Hepatic stellate cell (primary cell): ENCODE measurements around the gene SLC2A4RG.
"Not testable (repeated sequence)": the region's sequence is repeated elsewhere in the genome, so short reads cannot be mapped to it uniquely, and the experiment has no call there.

Experiments used
- DNase-seq: peaks from one replicate; pipeline ENCODE4 v3.0.0; 2011; ENCODE audit warnings: low spot score

The SLC2A4RG gene

DNA sequence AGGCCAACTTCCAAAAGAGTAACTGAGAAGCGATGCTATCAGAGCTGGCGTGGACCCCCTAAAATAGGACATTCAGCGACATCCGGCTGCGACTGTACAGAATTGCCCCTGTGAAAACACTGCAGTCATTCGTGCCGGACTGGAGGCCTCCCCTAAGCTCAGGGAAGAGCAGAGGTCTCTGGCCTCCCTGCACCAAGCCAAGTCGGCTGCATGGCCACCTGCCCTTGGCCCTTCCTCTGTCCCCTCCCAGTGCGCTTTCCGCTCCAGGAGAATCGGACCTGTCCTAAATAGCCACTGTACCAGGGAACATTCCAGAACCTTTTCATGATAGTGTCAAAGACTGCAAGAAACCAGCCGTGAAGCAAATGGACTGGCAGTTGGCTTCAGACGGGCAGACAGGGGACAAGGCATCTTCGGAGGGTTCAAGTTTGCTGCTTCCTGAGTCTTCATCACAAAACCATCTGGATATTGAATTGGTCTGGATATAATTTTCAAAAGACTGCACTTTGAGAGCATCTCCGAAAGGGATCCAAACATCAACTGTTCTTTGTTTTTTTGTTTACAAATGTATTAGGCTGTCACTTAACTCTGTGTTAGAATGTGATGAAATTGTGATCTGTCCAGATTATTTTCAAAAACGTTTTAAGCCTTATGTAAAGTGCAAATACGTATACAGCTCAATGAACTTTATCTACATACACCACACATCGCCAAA, 16.5 kb downstream of the SLC2A4RG start:
- no peak for DNase-seq

DNA sequence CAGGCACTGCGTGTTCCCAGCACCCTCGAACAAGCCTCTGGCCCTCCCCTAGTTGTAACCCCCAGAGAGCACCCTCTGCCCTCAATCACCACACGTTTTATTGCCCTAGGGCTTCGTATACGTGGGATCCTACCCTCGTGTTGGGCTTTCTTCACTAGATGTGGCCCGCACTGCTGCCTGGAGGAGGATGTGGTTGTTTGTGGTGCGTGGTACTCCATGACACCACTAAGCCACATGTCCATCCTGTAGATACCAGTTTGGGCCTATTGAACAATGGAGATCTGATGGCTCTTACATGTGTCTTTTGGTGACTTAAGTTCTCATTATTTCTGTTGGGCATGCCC, 17.0 kb downstream of the SLC2A4RG start:
- no peak for DNase-seq

GRCh38 chr20:63758152-63758551, 18.6 kb downstream of the SLC2A4RG start:
- no peak for DNase-seq

- DNase-seq: no peak
Observed at GRCh38 chr20:63759377-63759901, 19.9 kb downstream of the SLC2A4RG start.

DNA sequence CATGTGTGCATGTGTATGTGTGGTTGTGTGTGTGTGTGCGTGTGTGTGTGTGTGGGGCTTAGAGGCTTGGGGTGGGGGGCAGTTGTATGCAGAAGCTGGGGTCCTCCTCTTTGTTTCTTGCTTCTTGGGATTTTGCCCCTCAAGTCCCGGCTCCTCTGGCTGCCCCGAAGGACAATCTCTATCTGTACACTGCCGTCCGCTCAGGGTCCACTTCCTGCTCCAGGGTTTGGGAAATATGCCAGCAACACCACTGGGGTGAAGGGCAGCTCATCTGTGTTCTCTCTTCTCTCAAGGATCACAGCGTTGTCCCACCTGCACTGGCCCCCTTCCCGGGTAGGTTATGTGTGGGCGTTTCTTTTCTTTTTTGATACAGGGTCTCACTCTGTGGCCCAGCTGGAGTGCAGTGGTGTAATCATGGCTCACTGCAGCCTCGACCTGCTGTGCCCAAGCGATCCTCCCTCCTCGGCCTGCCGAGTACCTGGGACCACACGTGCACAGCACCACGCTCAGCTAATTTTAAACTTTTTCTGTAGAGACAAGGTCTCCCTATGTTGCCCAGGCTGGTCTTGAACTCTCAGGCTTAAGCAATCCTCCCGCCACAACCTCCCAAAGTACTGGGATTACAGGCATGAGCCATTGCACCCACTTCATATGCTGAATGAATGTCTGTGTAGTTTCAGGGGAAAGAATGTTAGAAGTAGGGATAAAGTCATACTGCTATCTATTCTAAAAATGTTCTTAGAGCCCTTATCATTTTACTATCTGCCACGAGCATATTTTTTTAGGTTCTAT, 25.7 kb downstream of the SLC2A4RG start:
- no peak for DNase-seq

DNA sequence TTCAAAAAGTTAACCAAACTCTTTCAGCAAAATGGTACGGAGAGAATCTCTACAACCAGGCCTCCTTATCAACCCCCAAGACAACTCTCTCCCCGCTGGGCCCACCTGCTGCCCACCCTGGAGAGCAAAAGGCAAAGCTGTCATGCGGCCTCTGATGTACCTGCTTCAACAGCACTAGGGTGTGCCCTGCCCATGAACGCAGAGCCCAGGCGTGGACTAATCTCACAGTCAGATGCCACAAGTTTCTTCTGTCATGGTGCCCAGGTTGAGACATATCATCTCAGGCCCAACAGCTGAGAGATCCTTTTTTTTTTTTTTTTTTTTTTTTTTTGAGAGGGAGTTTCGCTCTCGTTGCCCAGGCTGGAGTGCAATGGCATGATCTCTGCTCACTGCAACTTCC, 26.3 kb downstream of the SLC2A4RG start:
- no peak for DNase-seq

- no peak for DNase-seq
Observed at GRCh38 chr20:63766695-63767426, 27.3 kb downstream of the SLC2A4RG start.

GRCh38 chr20:63767456-63767855, 27.9 kb downstream of the SLC2A4RG start:
- DNase-seq: no peak

DNA sequence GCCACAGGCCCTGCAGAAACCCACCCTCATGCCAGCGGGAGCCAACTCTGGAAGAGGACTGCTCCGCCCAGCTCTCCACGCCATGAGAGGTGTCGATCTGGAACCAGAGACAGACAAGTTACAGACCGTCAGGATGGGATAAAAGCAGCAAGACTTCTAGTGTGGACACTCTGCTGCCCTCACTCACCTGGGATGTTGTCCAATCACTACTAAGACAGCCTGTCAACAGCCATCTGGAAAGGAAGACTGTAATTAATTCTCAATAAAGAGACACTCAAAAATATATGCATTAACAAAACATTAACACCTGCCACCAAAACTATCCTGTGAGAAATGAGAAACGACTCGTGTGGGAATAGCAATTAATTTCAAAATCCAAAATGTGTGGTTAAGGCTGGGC, 28.3 kb downstream of the SLC2A4RG start:
- DNase-seq: no peak

GRCh38 chr20:63768591-63769515, 29.3 kb downstream of the SLC2A4RG start:
- DNase-seq: no peak

- DNase-seq: no peak
Observed at GRCh38 chr20:63769891-63770474, 30.4 kb downstream of the SLC2A4RG start.

- DNase-seq: no peak
Observed at GRCh38 chr20:63771046-63771707, 31.6 kb downstream of the SLC2A4RG start.

- peak; percentile 69 for DNase-seq
Observed at GRCh38 chr20:63772781-63773518, 33.4 kb downstream of the SLC2A4RG start.

- no peak for DNase-seq
Observed at GRCh38 chr20:63773571-63774241, 34.1 kb downstream of the SLC2A4RG start.

DNA sequence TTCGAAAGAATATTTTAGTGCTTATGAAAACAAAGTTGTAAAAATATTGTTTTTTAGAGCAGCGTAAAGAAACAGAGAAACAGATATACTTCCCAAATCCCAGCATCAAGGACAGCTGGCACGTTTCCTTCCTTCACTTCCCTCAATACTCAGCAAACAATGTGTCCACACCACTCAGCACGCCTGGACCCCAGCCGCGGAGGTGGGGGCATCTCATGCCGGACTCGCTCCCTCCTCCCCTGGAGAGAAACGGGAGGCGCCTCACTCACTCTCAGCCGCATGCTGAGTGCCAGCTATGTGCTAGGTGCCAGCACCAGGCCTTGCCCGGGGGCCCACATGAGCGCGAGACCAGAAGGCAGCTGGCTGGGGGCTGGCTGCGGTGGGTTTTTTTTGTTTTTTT, 34.7 kb downstream of the SLC2A4RG start:
- no peak for DNase-seq

GRCh38 chr20:63775096-63775978, 35.8 kb downstream of the SLC2A4RG start:
- no peak for DNase-seq

- not testable (repeated sequence) for DNase-seq
Observed at GRCh38 chr20:63776875-63777274, 37.3 kb downstream of the SLC2A4RG start.

- DNase-seq: no peak
Observed at GRCh38 chr20:63777614-63778013, 38.0 kb downstream of the SLC2A4RG start.
